SK-N-SH (cell line): ENCODE results near the gene CPM. TPM values are rescaled to one million over a fixed set of nuclear protein-coding genes. Genes with fewer than 3 reads are reported as not detected.

ENCODE experiments used
- CTCF ChIA-PET: fragments of 300-600, 350-600 bp; formaldehyde crosslinking; extraction: SDS; loops from one replicate; lab custom pipeline; 2021; lab: Yijun Ruan, JAX
- POLR2A ChIA-PET: fragments of 350-600 bp; sonication (Branson Sonifier 250); formaldehyde crosslinking; extraction: SDS; loops from one replicate; lab custom pipeline; 2020; ENCODE audit warnings: antibody characterized with exemption, inconsistent platforms; lab: Yijun Ruan, JAX
- DNase-seq: peaks from one replicate; pipeline ENCODE4 v3.0.0; 2012
- H2AFZ ChIP-seq: fragments of 200-600 bp; sonication (generic); 2 replicates; pipeline ENCODE4 v1.8.1; 2016; ENCODE audit warnings: antibody characterized with exemption, mild to moderate bottlenecking, low read depth
- H3F3A ChIP-seq: fragments of 200-600 bp; sonication (generic); replicated peaks from 2 replicates; pipeline ENCODE3; 2016; ENCODE audit warnings: antibody characterized with exemption, mild to moderate bottlenecking; ENCODE audit not compliant: insufficient read depth
- H3K27ac ChIP-seq, 2 experiments: fragments of 200-500 bp in 1 of 2; fragments of 200-600 bp in 1 of 2; sonication (Bioruptor generic) in 1 of 2; sonication (generic), shearing (Covaris generic) in 1 of 2; 2 replicates each; pipeline versions ENCODE4 v1.5.1 to v1.6.1; 2014 to 2016; ENCODE audit warnings: low read depth in 2 of 2, inconsistent platforms in 1 of 2, low read length in 1 of 2, mild to moderate bottlenecking in 1 of 2, mixed read lengths in 1 of 2
- H3K27me3 ChIP-seq: fragments of 200-600 bp; sonication (generic), shearing (Covaris generic); 2 replicates; pipeline ENCODE4 v1.6.1; 2016; ENCODE audit warnings: mixed run types; ENCODE audit not compliant: insufficient read depth
- H3K36me3 ChIP-seq, 2 experiments: fragments of 200-500 bp in 1 of 2; fragments of 200-600 bp in 1 of 2; sonication (Bioruptor generic) in 1 of 2; sonication (generic) in 1 of 2; replicated peaks in 1 of 2; 2 replicates each; pipeline versions ENCODE3 to v1.5.1; 2014 to 2016; ENCODE audit warnings: low read length in 1 of 2, mild to moderate bottlenecking in 1 of 2; ENCODE audit not compliant: insufficient read depth in 2 of 2, control insufficient read depth in 1 of 2
- H3K4me1 ChIP-seq, 2 experiments: fragments of 200-500 bp in 1 of 2; fragments of 200-600 bp in 1 of 2; sonication (Bioruptor generic) in 1 of 2; sonication (generic), shearing (Covaris generic) in 1 of 2; 2 replicates each; pipeline versions ENCODE4 v1.5.1 to v1.6.1; 2014 to 2016; ENCODE audit warnings: low read depth in 1 of 2, low read length in 1 of 2, mixed run types in 1 of 2; ENCODE audit not compliant: insufficient read depth in 2 of 2, control insufficient read depth in 1 of 2
- H3K4me2 ChIP-seq: fragments of 200-600 bp; sonication (generic), shearing (Covaris generic); 2 replicates; pipeline ENCODE4 v1.6.1; 2017; ENCODE audit warnings: mixed run types
- H3K4me3 ChIP-seq, 2 experiments: fragments of 200-500 bp in 1 of 2; fragments of 200-600 bp in 1 of 2; sonication (Bioruptor generic) in 1 of 2; sonication (generic), shearing (Covaris generic) in 1 of 2; 2 replicates each; pipeline versions ENCODE4 v1.5.1 to v1.8.1; 2014 to 2016; ENCODE audit warnings: low read depth in 2 of 2, inconsistent platforms in 1 of 2, low read length in 1 of 2, mild to moderate bottlenecking in 1 of 2, mixed read lengths in 1 of 2, moderate library complexity in 1 of 2
- H3K79me2 ChIP-seq: fragments of 200-600 bp; sonication (generic); 2 replicates; pipeline ENCODE4 v1.8.1; 2017; ENCODE audit warnings: mild to moderate bottlenecking; ENCODE audit not compliant: insufficient read depth
- H3K9ac ChIP-seq: fragments of 200-600 bp; sonication (generic); 2 replicates; pipeline ENCODE4 v1.6.1; 2017; ENCODE audit warnings: mixed run types
- H3K9me2 ChIP-seq: fragments of 200-600 bp; sonication (generic); 2 replicates; pipeline ENCODE4 v1.6.1; 2017; ENCODE audit warnings: mixed run types
- H3K9me3 ChIP-seq: fragments of 200-600 bp; sonication (generic); 2 replicates; pipeline ENCODE4 v1.6.1; 2017; ENCODE audit warnings: mixed run types, mild to moderate bottlenecking, moderate library complexity
- H4K20me1 ChIP-seq: fragments of 200-600 bp; sonication (generic); 2 replicates; pipeline ENCODE4 v1.6.1; 2017; ENCODE audit warnings: mild to moderate bottlenecking, mixed run types; ENCODE audit not compliant: insufficient read depth
- CHD2 ChIP-seq: fragments of 150-350 bp; IDR thresholded peaks from 2 replicates; pipeline ENCODE4 v1.6.1; 2018; ENCODE audit warnings: low read length; ENCODE audit not compliant: partially characterized antibody
- ELF1 ChIP-seq: IDR thresholded peaks from 2 replicates; pipeline ENCODE4 v1.4.0; 2012
- EP300 ChIP-seq, 2 experiments: IDR thresholded peaks; 2 replicates each; pipeline versions ENCODE4 v1.4.0 to v1.6.1; 2012; ENCODE audit warnings: borderline replicate concordance in 1 of 2, low read depth in 1 of 2, low read length in 1 of 2
- EZH2phosphoT487 ChIP-seq: fragments of 200-600 bp; sonication (generic); IDR thresholded peaks from 2 replicates; pipeline ENCODE4 v1.6.1; 2017; ENCODE audit warnings: low read depth, mixed run types, mild to moderate bottlenecking, antibody characterized with exemption, moderate library complexity, borderline replicate concordance
- FOSL2 ChIP-seq: IDR thresholded peaks from 2 replicates; pipeline ENCODE4 v1.4.0; 2012; ENCODE audit warnings: low read depth, mild to moderate bottlenecking, moderate library complexity, borderline replicate concordance
- FOXM1 ChIP-seq: IDR thresholded peaks from 2 replicates; pipeline ENCODE4 v1.4.0; 2012; ENCODE audit warnings: low read depth, mild to moderate bottlenecking
- JUND ChIP-seq: IDR thresholded peaks from 2 replicates; pipeline ENCODE4 v1.4.0; 2012
- NFIC ChIP-seq: IDR thresholded peaks from 2 replicates; pipeline ENCODE4 v1.4.0; 2012; ENCODE audit warnings: borderline replicate concordance
- PBX3 ChIP-seq: IDR thresholded peaks from 2 replicates; pipeline ENCODE4; 2012
- POLR2AphosphoS5 ChIP-seq: IDR thresholded peaks from 2 replicates; pipeline ENCODE4 v1.6.1; 2012; ENCODE audit warnings: low read depth, low read length
- RCOR1 ChIP-seq: fragments of 150-350 bp; IDR thresholded peaks from 2 replicates; pipeline ENCODE4 v1.6.1; 2017; ENCODE audit warnings: antibody characterized with exemption, low read length
- RFX5 ChIP-seq: IDR thresholded peaks from 2 replicates; pipeline ENCODE4 v1.6.1; 2012; ENCODE audit warnings: mild to moderate bottlenecking, improper control_type of control experiment, low read length
- RXRA ChIP-seq: IDR thresholded peaks from 2 replicates; pipeline ENCODE4 v1.4.0; 2012; ENCODE audit warnings: low read depth, mild to moderate bottlenecking, borderline replicate concordance
- SIN3A ChIP-seq: IDR thresholded peaks from 2 replicates; pipeline ENCODE4 v1.6.1; 2012; ENCODE audit warnings: low read depth, mild to moderate bottlenecking, low read length, moderate library complexity, borderline replicate concordance
- TAF1 ChIP-seq: IDR thresholded peaks from 2 replicates; pipeline ENCODE4 v1.6.1; 2012; ENCODE audit warnings: low read depth, mild to moderate bottlenecking, low read length, moderate library complexity, borderline replicate concordance
- TEAD4 ChIP-seq: IDR thresholded peaks from 2 replicates; pipeline ENCODE4 v1.4.0; 2012; ENCODE audit warnings: mild to moderate bottlenecking, borderline replicate concordance; ENCODE audit not compliant: insufficient read depth
- USF2 ChIP-seq: fragments of 150-350 bp; IDR thresholded peaks from 2 replicates; pipeline ENCODE4 v1.6.1; 2017; ENCODE audit warnings: antibody characterized with exemption, low read length, low read depth, borderline replicate concordance
- YY1 ChIP-seq: IDR thresholded peaks from 2 replicates; pipeline ENCODE4 v1.4.0; 2012; ENCODE audit warnings: low read depth, mild to moderate bottlenecking
- WGBS: methylation state at CpG from one replicate; pipeline ENCODE4 v1.1.6; 2017; ENCODE audit warnings: low lambda C conversion rate; 5-methylcytosine and 5-hydroxymethylcytosine counted together
- polyA plus RNA-seq, 3 experiments: library from polyadenylated mRNA; depleted of rRNA; stranded (reverse); fragments of >200 nt; gene quantifications; 2 replicates each; pipeline ENCODE4 v1.2.3, GENCODE V29; 2012
- TF ChIP-seq, protein P1 (sequence below): IDR thresholded peaks from 2 replicates; pipeline ENCODE4 v1.4.0; 2012; ENCODE audit warnings: low read depth, borderline replicate concordance
- TF ChIP-seq, protein P2 (sequence below): IDR thresholded peaks from 2 replicates; pipeline ENCODE4 v1.4.0; 2012; ENCODE audit warnings: low read depth, borderline replicate concordance
- TF ChIP-seq, protein P3 (sequence below): fragments of 150-350 bp; IDR thresholded peaks from 2 replicates; pipeline ENCODE4 v1.6.1; 2016; ENCODE audit warnings: mild to moderate bottlenecking, low read depth, low read length

CPM gene
- polyA plus RNA-seq, 1 of the 3 experiments (the other 2 are of a cell fraction), result 10.8 TPM

GRCh38 chr12:68903511-68903910 lies 29.5 kb downstream of the CPM start:
- ChIA-PET POLR2A (no interaction called here), CTCF (no interaction called here)
- no peak overlapping the region for H3K9ac ChIP-seq
- no peak overlapping the region for H3K4me2 ChIP-seq
- no peak overlapping the region for H2AFZ ChIP-seq
- H3F3A ChIP-seq, result peaks cover 6% of the 10 kb centered on the region
- H4K20me1 ChIP-seq, result no peaks in the 10 kb centered on the region
- H3K27ac ChIP-seq, result no peak overlapping the region
- no peaks in the 10 kb centered on the region for H3K4me1 ChIP-seq
- no peaks in the 10 kb centered on the region for H3K27me3 ChIP-seq
- no peak overlapping the region for H3K4me3 ChIP-seq
- WGBS, result 79% methylated on average over 8 of the region's 8 CpGs
- no peaks in the 10 kb centered on the region for H3K36me3 ChIP-seq
- no peak for TF ChIP-seq ELF1
- no peak for TF ChIP-seq JUND
- TF ChIP-seq EZH2phosphoT487, result no peak
- no peak for TF ChIP-seq YY1
- no peak for TF ChIP-seq RXRA
- TF ChIP-seq, protein P1, sequence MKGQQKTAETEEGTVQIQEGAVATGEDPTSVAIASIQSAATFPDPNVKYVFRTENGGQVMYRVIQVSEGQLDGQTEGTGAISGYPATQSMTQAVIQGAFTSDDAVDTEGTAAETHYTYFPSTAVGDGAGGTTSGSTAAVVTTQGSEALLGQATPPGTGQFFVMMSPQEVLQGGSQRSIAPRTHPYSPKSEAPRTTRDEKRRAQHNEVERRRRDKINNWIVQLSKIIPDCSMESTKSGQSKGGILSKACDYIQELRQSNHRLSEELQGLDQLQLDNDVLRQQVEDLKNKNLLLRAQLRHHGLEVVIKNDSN, result no peak
- no peak for TF ChIP-seq TAF1
- no peak for TF ChIP-seq NFIC
- no peak for TF ChIP-seq FOSL2
- TF ChIP-seq FOXM1, result no peak
- TF ChIP-seq, protein P2, sequence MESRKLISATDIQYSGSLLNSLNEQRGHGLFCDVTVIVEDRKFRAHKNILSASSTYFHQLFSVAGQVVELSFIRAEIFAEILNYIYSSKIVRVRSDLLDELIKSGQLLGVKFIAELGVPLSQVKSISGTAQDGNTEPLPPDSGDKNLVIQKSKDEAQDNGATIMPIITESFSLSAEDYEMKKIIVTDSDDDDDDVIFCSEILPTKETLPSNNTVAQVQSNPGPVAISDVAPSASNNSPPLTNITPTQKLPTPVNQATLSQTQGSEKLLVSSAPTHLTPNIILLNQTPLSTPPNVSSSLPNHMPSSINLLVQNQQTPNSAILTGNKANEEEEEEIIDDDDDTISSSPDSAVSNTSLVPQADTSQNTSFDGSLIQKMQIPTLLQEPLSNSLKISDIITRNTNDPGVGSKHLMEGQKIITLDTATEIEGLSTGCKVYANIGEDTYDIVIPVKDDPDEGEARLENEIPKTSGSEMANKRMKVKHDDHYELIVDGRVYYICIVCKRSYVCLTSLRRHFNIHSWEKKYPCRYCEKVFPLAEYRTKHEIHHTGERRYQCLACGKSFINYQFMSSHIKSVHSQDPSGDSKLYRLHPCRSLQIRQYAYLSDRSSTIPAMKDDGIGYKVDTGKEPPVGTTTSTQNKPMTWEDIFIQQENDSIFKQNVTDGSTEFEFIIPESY, result no peak
- no peak for TF ChIP-seq CHD2
- no peak for TF ChIP-seq POLR2AphosphoS5
- no peak for TF ChIP-seq RFX5
- H3K9me3 ChIP-seq, result no peaks in the 10 kb centered on the region
- no peaks in the 10 kb centered on the region for H3K79me2 ChIP-seq
- H3K9me2 ChIP-seq, result no peaks in the 10 kb centered on the region
- DNase-seq, result no peak

- Histone ChIP-seq H3K9me3 (no peaks in the 10 kb centered on the region), H3K4me2 (no peak overlapping the region), H3K36me3 (no peaks in the 10 kb centered on the region), H3K9ac (no peak overlapping the region), H2AFZ (no peak overlapping the region), H3K9me2 (no peaks in the 10 kb centered on the region), H3K27me3 (no peaks in the 10 kb centered on the region), H3K4me3 (no peak overlapping the region), H3K27ac (no peak overlapping the region), H4K20me1 (no peaks in the 10 kb centered on the region), H3K79me2 (no peaks in the 10 kb centered on the region), H3F3A (peaks cover 9% of the 10 kb centered on the region), H3K4me1 (no peaks in the 10 kb centered on the region; a peak in 1 of 4 replicates)
- WGBS, result 42% methylated on average over 2 of the region's 2 CpGs
- no peak for DNase-seq
- CTCF ChIA-PET, result no interaction called here
- POLR2A ChIA-PET, result no interaction called here
- TF ChIP-seq USF2 (no peak), TAF1 (no peak), SIN3A (no peak), EP300 (IDR thresholded peaks at IDR 0.05; ENCODE audit: borderline replicate concordance in 1 of 2, low read depth in 1 of 2, low read length in 1 of 2) (no peak), TEAD4 (no peak), NFIC (no peak), YY1 (no peak), RCOR1 (no peak), PBX3 (no peak)
- TF ChIP-seq, protein P3, sequence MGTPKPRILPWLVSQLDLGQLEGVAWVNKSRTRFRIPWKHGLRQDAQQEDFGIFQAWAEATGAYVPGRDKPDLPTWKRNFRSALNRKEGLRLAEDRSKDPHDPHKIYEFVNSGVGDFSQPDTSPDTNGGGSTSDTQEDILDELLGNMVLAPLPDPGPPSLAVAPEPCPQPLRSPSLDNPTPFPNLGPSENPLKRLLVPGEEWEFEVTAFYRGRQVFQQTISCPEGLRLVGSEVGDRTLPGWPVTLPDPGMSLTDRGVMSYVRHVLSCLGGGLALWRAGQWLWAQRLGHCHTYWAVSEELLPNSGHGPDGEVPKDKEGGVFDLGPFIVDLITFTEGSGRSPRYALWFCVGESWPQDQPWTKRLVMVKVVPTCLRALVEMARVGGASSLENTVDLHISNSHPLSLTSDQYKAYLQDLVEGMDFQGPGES, result no peak
Observed at GRCh38 chr12:68901551-68901950, 31.4 kb downstream of the CPM start.
